Gastroesophageal sphincter (tissue), 4 donors: Measurements from ENCODE around the gene CPT1A. TPM values are rescaled to one million over a fixed set of nuclear protein-coding genes. Genes with fewer than 3 reads are reported as not detected.

ENCODE experiments used
- ATAC-seq: fragments of 150-250 bp; one replicate; pipeline ENCODE4 v1.9.1; 2016; ENCODE audit warnings: mild to moderate bottlenecking, moderate library complexity
- H3K27ac ChIP-seq, 4 donors: fragments of 200-600 bp; sonication (generic) in 3 of 4; 1 replicate in 3 of 4; 2 replicates in 1 of 4; pipeline ENCODE4 v1.5.1; 2016 to 2019
- H3K27me3 ChIP-seq: fragments of 200-600 bp; sonication (generic); one replicate; pipeline ENCODE4 v1.5.1; 2019
- H3K36me3 ChIP-seq, 2 donors: fragments of 200-600 bp; sonication (generic); one replicate each; pipeline ENCODE4 v1.5.1; 2019; ENCODE audit warnings: control low read depth in 1 of 2
- H3K4me1 ChIP-seq, 3 donors: fragments of 200-600 bp; sonication (generic); 1 replicate in 2 of 3; 2 replicates in 1 of 3; pipeline ENCODE4 v1.5.1; 2016 to 2019; ENCODE audit warnings: control low read depth in 2 of 3
- H3K4me3 ChIP-seq, 2 donors: fragments of 200-600 bp; sonication (generic); one replicate each; pipeline ENCODE4 v1.5.1; 2019; ENCODE audit warnings: mild to moderate bottlenecking in 1 of 2, moderate library complexity in 1 of 2
- H3K9me3 ChIP-seq, 3 donors: fragments of 200-600 bp; sonication (generic); one replicate each; pipeline ENCODE4 v1.5.1; 2017 to 2019; ENCODE audit warnings: control low read depth in 2 of 3
- CTCF ChIP-seq, 4 experiments: fragments of 200-600 bp in 2 of 4; fragments of 450-650 bp in 2 of 4; sonication (generic) in 1 of 4; IDR thresholded peaks; one replicate each; pipeline ENCODE4 v1.5.1; 2017 to 2019; ENCODE audit warnings: antibody characterized with exemption in 4 of 4, mild to moderate bottlenecking in 2 of 4, moderate library complexity in 2 of 4
- EP300 ChIP-seq: sonication (generic); formaldehyde crosslinking; IDR thresholded peaks from one replicate; pipeline ENCODE4 v1.6.1; 2017; ENCODE audit warnings: antibody characterized with exemption, mild to moderate bottlenecking
- POLR2A ChIP-seq, 2 donors: fragments of 450-650 bp; IDR thresholded peaks; one replicate each; pipeline ENCODE4 v1.6.1; 2017; ENCODE audit warnings: antibody characterized with exemption in 2 of 2, mild to moderate bottlenecking in 2 of 2, moderate library complexity in 1 of 2
- POLR2AphosphoS5 ChIP-seq: sonication (generic); formaldehyde crosslinking; IDR thresholded peaks from one replicate; pipeline ENCODE4 v1.6.1; 2017; ENCODE audit warnings: antibody characterized with exemption
- WGBS, 2 donors: methylation state at CpG; one replicate each; pipeline ENCODE4 v1.1.5; 2018; ENCODE audit warnings: low coverage in 1 of 2; 5-methylcytosine and 5-hydroxymethylcytosine counted together
- total RNA-seq, 4 donors: library from RNA; depleted of rRNA; stranded (reverse); fragments of >200 nt; gene quantifications; one replicate each; pipeline ENCODE4 v1.1.0, GENCODE V29; 2016

Gene CPT1A
- total RNA-seq, 4 donors from 2014 or later = 33.4 to 103 (median 74.7) TPM

GRCh38 chr11:68831124-68831523 is 10.6 kb downstream of the CPT1A start:
- WGBS, 2 donors = 62 to 74% methylated on average over 3 to 5 of the region's 5 CpGs
- Histone ChIP-seq H3K9me3 (no peaks in the 10 kb centered on the region), H3K27ac (peak overlapping the region in 2 of 4 donors; percentile 28 to 73), H3K27me3 (no peaks in the 10 kb centered on the region), H3K4me3 (no peak overlapping the region), H3K36me3 (peaks cover 0 to 18% of the 10 kb centered on the region in 2 donors), H3K4me1 (peaks cover 2 to 95% (median 62%) of the 10 kb centered on the region in 3 donors)
- no peak for TF ChIP-seq EP300
- TF ChIP-seq CTCF (IDR thresholded peaks at IDR 0.05) = no peak
- no peak for TF ChIP-seq POLR2AphosphoS5
- TF ChIP-seq POLR2A (IDR thresholded peaks at IDR 0.05) = no peak
- no peak for ATAC-seq

- Histone ChIP-seq H3K27me3 (no peaks in the 10 kb centered on the region), H3K4me1 (peaks cover 2 to 95% (median 54%) of the 10 kb centered on the region in 3 donors), H3K9me3 (no peaks in the 10 kb centered on the region), H3K27ac (peak overlapping the region in 1 of 4 donors; percentile 9), H3K4me3 (no peak overlapping the region), H3K36me3 (peaks cover 0 to 18% of the 10 kb centered on the region in 2 donors)
- no peak for ATAC-seq
- WGBS, 2 donors = 100% methylated on average over 1 of the region's 15 CpGs; no CpG with 5 or more reads in 1 of the 2 donors
- TF ChIP-seq EP300 (no peak), POLR2AphosphoS5 (no peak), CTCF (IDR thresholded peaks at IDR 0.05) (no peak), POLR2A (IDR thresholded peaks at IDR 0.05) (no peak)
These were observed 12.1 kb downstream of the CPT1A start for GRCh38 chr11:68829581-68829980.

- TF ChIP-seq POLR2AphosphoS5 (no peak), EP300 (no peak)
- H3K27ac ChIP-seq = peak overlapping the region in 3 of 4 donors; percentile 41 to 53 (median 45)
- no peak overlapping the region for H3K4me3 ChIP-seq
- H3K27me3 ChIP-seq = no peaks in the 10 kb centered on the region
- peaks cover 0 to 18% of the 10 kb centered on the region in 2 donors for H3K36me3 ChIP-seq
- 56% methylated on average over 9 of the region's 12 CpGs; no CpG with 5 or more reads in 1 of the 2 donors for WGBS, 2 donors
- ATAC-seq = no peak
- peaks cover 2 to 90% (median 50%) of the 10 kb centered on the region in 3 donors for H3K4me1 ChIP-seq
- H3K9me3 ChIP-seq = no peaks in the 10 kb centered on the region
These were observed 12.8 kb downstream of the CPT1A start for GRCh38 chr11:68828957-68829356.

GRCh38 chr11:68828155-68828931 is 13.4 kb downstream of the CPT1A start:
- Histone ChIP-seq H3K9me3 (no peaks in the 10 kb centered on the region), H3K4me1 (peaks cover 2 to 84% (median 50%) of the 10 kb centered on the region in 3 donors), H3K36me3 (peaks cover 0 to 18% of the 10 kb centered on the region in 2 donors), H3K27me3 (no peaks in the 10 kb centered on the region), H3K4me3 (no peak overlapping the region), H3K27ac (peak overlapping the region in 3 of 4 donors; percentile 41 to 53 (median 45))
- TF ChIP-seq POLR2AphosphoS5 = no peak
- no peak for TF ChIP-seq POLR2A (IDR thresholded peaks at IDR 0.05)
- no peak for TF ChIP-seq EP300
- TF ChIP-seq CTCF (IDR thresholded peaks at IDR 0.05) = no peak
- ATAC-seq = peak; percentile 37
- WGBS, 2 donors = 78% methylated on average over 11 of the region's 20 CpGs; no CpG with 5 or more reads in 1 of the 2 donors

GRCh38 chr11:68827733-68828132 is 14.0 kb downstream of the CPT1A start:
- Histone ChIP-seq H3K4me1 (peaks cover 2 to 78% (median 44%) of the 10 kb centered on the region in 3 donors), H3K27ac (peak overlapping the region in 3 of 4 donors; percentile 41 to 53 (median 45)), H3K9me3 (no peaks in the 10 kb centered on the region), H3K4me3 (no peak overlapping the region), H3K27me3 (no peaks in the 10 kb centered on the region), H3K36me3 (peaks cover 0 to 18% of the 10 kb centered on the region in 2 donors)
- 62 to 83% methylated on average over 4 to 8 of the region's 8 CpGs for WGBS, 2 donors
- TF ChIP-seq POLR2A (IDR thresholded peaks at IDR 0.05) (no peak), CTCF (IDR thresholded peaks at IDR 0.05) (no peak), EP300 (no peak), POLR2AphosphoS5 (no peak)
- ATAC-seq = no peak
